Small intestine (tissue), 16 donors: ENCODE results near the gene TXNDC12. TPM values are rescaled to one million over a fixed set of nuclear protein-coding genes. Genes with fewer than 3 reads are reported as not detected.
"Not testable (repeated sequence)": the region's sequence is repeated elsewhere in the genome, so short reads cannot be mapped to it uniquely, and the experiment has no call there.

Source experiments
- DNase-seq, 2 donors: peaks; one replicate each; pipeline versions ENCODE4 v3.0.0 to v3.0.0-alpha.2; 2013
- FAIRE-seq: peaks from 2 replicates; lab custom pipeline; 2012; peaks lifted over from hg19 to GRCh38; lab: Jason Lieb, UNC
- H3K27ac ChIP-seq, 3 donors: one replicate each; pipeline ENCODE4 v1.5.1; 2013; ENCODE audit warnings: low read length in 2 of 3, mild to moderate bottlenecking in 2 of 3, control low read depth in 1 of 3, inconsistent platforms in 1 of 3, low read depth in 1 of 3, moderate library complexity in 1 of 3
- H3K27me3 ChIP-seq, 3 donors: one replicate each; pipeline ENCODE4 v1.6.1; 2013; ENCODE audit warnings: low read length in 3 of 3, inconsistent platforms in 1 of 3; ENCODE audit not compliant: control insufficient read depth in 3 of 3, insufficient read depth in 3 of 3
- H3K36me3 ChIP-seq, 3 donors: one replicate each; pipeline ENCODE4 v1.6.1; 2013; ENCODE audit warnings: low read length in 3 of 3, inconsistent platforms in 1 of 3, low read depth in 1 of 3, mild to moderate bottlenecking in 1 of 3, moderate library complexity in 1 of 3; ENCODE audit not compliant: control insufficient read depth in 3 of 3, insufficient read depth in 2 of 3
- H3K4me1 ChIP-seq, 3 donors: one replicate each; pipeline ENCODE4 v1.6.1; 2013; ENCODE audit warnings: low read length in 2 of 3, inconsistent platforms in 1 of 3, low read depth in 1 of 3, mild to moderate bottlenecking in 1 of 3, moderate library complexity in 1 of 3; ENCODE audit not compliant: control insufficient read depth in 3 of 3, insufficient read depth in 2 of 3
- H3K4me3 ChIP-seq, 3 donors: one replicate each; pipeline ENCODE4 v1.5.1; 2013; ENCODE audit warnings: low read length in 3 of 3, control low read depth in 1 of 3, inconsistent platforms in 1 of 3, low read depth in 1 of 3, mild to moderate bottlenecking in 1 of 3, moderate library complexity in 1 of 3
- H3K9me3 ChIP-seq, 2 donors: one replicate each; pipeline ENCODE4 v1.6.1; 2013; ENCODE audit warnings: low read depth in 1 of 2, low read length in 1 of 2; ENCODE audit not compliant: control insufficient read depth in 2 of 2, insufficient read depth in 1 of 2
- WGBS, 3 donors: extraction: QIAGEN DNeasy Blood & Tissue Kit; methylation state at CpG; one replicate each; pipeline ENCODE4 v1.1.7; 2013; 5-methylcytosine and 5-hydroxymethylcytosine counted together
- long read RNA-seq, 10 donors: transcript quantifications; one replicate each; lab custom pipeline, GENCODE V29; 2026
- polyA plus RNA-seq, 4 donors: library from polyadenylated mRNA; stranded (reverse) in 3 of 4; unstranded in 1 of 4; fragments of 200-250 nt in 3 of 4; fragments of 120-200 nt in 1 of 4; gene quantifications; one replicate each; pipeline versions ENCODE4 v1.2.1 to v1.2.3, GENCODE V29; 2013
- donor health status: healthy with polysubstance abuse.
- donor health status: control.
- donor health status: control.
- donor health status: Bipolar disorder and iron deficiency.
- donor health status: healthy.

TXNDC12 gene
- 10 to 100 TPM in 3 of 4 donors, 1 to 10 TPM in 1; 8.9 to 49.2 (median 27.5) TPM for polyA plus RNA-seq
- long read RNA-seq, donor 1 = 0 reads
- long read RNA-seq, donor 2, transcript TXNDC12-201 (7 exons, 2,396 nt) = major isoform, 24 of 29 reads
- long read RNA-seq, donor 2, partial matches to known transcripts = 5 of 29 reads
- long read RNA-seq, donor 2, other reads (novel, unspliced or antisense) = 0 of 29 reads
- long read RNA-seq, donor 3, transcript TXNDC12-201 (7 exons, 2,396 nt) = major isoform, 25 of 37 reads
- long read RNA-seq, donor 3, partial matches to known transcripts = 12 of 37 reads
- long read RNA-seq, donor 3, other reads (novel, unspliced or antisense) = 0 of 37 reads
- long read RNA-seq, donor 4 = 0 reads
- long read RNA-seq, donor 5, transcript TXNDC12-201 (7 exons, 2,396 nt) = major isoform, 6 of 20 reads
- long read RNA-seq, donor 5, partial matches to known transcripts = 14 of 20 reads
- long read RNA-seq, donor 5, other reads (novel, unspliced or antisense) = 0 of 20 reads
- long read RNA-seq, donor 6, transcript TXNDC12-201 (7 exons, 2,396 nt) = major isoform, 38 of 84 reads
- long read RNA-seq, donor 6, partial matches to known transcripts = 20 of 84 reads
- long read RNA-seq, donor 6, other reads (novel, unspliced or antisense) = 26 of 84 reads
- long read RNA-seq, donor 7 = 0 reads
- long read RNA-seq, donor 8, partial matches to known transcripts = 0 of 3 reads
- long read RNA-seq, donor 8, other reads (novel, unspliced or antisense) = 0 of 3 reads
- long read RNA-seq, donor 9, transcript TXNDC12-201 (7 exons, 2,396 nt) = major isoform, 9 of 9 reads
- long read RNA-seq, donor 9, partial matches to known transcripts = 0 of 9 reads
- long read RNA-seq, donor 9, other reads (novel, unspliced or antisense) = 0 of 9 reads
- long read RNA-seq, donor 10, transcript TXNDC12-201 (7 exons, 2,396 nt) = major isoform, 58 of 58 reads
- long read RNA-seq, donor 10, partial matches to known transcripts = 0 of 58 reads
- long read RNA-seq, donor 10, other reads (novel, unspliced or antisense) = 0 of 58 reads

DNA sequence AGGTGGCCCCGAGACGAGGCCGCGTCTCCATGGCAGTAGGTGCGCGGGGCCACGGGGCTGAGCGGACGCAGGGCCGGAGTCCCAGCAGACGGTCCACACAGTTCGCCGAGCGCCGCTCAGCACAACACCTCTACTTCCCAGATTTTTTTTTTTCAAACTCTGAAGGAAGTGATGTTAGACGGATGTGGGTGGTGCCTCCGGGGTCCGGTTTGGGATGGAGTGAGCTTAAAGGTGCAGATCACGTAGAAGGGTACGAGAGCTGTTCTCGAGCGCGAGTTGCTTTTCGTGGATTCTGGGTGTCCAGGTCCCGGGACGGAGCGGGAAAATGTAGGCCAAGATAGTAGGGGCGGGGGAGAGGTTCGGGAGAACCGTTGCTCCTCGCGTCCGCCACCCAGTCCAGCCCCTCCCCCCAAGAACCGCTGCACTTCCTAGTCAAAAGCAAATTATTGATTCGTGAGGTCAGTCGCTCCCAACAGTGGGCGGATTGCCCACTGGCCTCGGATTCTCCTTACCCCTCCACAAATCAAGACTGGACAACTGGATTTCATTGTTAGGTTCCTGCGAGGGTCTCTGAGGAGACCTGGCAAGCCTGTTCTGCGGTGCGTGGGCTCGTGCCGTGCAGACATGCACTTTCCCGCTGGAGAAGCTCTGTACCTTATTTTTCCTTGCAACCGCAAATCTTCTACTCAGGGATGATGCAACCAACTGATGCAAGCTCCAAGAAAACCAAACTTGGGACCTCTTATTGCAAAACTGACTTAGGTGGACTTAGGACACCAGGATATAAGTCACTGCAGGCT, at the start of gene TXNDC12:
Gene TXNDC12, minus strand, starts transcription at position 126 of the 800 bp plus-strand sequence. Its CDS starts 95 bp downstream, at position 31.
- Histone ChIP-seq H3K9me3 (no peaks in the 10 kb centered on the region), H3K4me1 (peaks cover 2 to 17% (median 8%) of the 10 kb centered on the region in 3 donors), H3K27ac (peak within 1 kb of the TSS; percentile 81 to 89 (median 83)), H3K36me3 (peaks cover 0 to 6% (median 0%) of the 10 kb centered on the region in 3 donors), H3K4me3 (peak within 1 kb of the TSS; percentile 65 to 96 (median 93)), H3K27me3 (no peaks in the 10 kb centered on the region)
- FAIRE-seq (no peak), DNase-seq (peak; percentile 95)
- 0 to 1% (median 1%) methylated on average over 38 to 45 of the region's 45 CpGs for WGBS, 3 donors

DNA sequence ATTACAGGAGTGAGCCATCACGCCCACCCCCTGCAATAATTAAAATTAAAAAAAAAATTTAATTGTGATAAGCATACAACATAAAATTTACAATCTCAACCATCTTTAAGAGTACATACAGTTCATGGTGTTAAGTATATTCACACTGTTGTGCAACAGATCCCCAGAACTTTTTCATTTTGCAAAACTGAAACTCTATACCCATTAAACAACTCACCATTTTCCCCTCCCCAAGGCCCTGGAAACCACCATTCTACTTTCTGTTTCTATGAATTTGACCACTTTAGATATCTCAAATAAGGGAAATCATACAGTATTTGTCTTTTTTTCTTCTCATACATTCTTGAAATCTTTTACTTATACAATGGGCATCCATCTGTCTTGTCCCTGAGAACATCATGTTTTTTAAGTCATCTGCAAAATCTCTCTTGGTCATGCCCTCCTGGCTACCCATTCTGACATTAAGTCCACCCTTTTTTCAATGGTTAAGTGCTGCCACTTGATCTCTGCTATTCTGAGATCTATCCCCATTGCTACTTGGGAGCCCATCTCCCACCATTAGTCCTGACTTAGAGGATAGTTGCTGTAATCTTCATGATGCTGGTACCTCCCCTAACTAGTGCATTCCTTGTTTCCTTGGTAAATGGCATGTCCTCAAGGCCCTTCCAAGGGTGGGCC, 47.5 kb upstream of the TXNDC12 start:
- WGBS, 3 donors = 80 to 100% (median 95%) methylated on average over 1 of the region's 1 CpG
- FAIRE-seq (no peak), DNase-seq (no peak)
- Histone ChIP-seq H3K4me3 (no peak overlapping the region), H3K4me1 (no peaks in the 10 kb centered on the region), H3K27ac (no peak overlapping the region), H3K27me3 (peaks cover 0 to 2% (median 0%) of the 10 kb centered on the region in 3 donors), H3K9me3 (no peaks in the 10 kb centered on the region), H3K36me3 (no peaks in the 10 kb centered on the region)

DNA sequence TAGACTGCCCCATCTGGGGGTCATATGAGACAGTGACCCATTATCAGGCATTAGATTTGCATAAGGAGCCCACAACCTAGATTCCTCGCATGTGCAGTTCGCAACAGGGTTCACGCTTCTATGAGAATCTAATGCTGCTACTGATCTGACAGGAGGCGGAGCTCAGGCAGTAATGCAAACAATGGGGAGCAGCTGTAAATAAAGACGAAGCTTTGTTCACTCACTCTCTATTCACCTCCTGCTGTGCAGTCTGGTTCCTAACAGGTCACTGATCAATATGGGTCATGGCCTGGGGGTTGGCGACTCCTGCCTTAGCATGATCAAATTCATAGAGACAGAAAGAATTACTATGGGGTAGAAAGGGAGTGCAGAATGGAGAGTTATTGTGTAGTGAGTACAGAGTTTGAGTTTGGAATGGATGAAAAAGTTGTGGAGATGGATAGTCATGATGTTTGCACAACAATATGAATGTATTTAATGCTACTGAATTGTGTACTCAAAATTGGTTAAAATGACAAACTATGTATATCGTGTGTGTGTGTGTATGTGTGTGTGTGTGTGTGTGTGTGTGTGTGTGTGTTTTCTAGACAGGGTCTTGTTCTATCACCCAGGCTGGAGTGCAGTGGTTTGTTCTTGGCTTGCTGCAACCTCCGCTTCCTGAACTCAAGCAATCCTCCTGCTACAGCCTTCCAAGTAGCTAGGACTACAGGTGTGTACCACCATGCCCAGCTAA, 43.3 kb upstream of the TXNDC12 start:
- FAIRE-seq (no peak), DNase-seq (no peak)
- WGBS, 3 donors = 29 to 50% (median 36%) methylated on average over 8 of the region's 8 CpGs

DNA sequence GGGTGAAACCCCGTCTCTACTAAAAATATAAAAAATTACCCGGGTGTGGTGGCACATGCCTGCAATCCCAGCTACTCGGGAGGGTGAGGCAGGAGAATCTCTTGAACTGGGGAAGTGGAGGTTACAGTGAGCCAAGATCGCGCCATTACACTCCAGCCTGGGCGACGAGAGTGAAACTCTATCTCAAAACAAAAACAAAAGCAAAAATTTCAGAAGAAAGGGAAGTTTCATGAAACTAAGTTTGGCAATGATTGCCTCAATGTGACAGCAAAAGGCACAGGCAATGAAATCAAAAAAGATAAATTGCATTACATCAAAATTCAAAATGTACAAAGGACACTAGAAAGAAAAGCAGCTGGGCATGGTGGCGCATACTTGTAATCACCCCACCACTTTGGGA, 41.2 kb upstream of the TXNDC12 start:
- Histone ChIP-seq H3K27ac (no peak overlapping the region), H3K4me1 (no peaks in the 10 kb centered on the region), H3K27me3 (peaks cover 0 to 2% (median 0%) of the 10 kb centered on the region in 3 donors), H3K4me3 (no peak overlapping the region), H3K36me3 (peaks cover 0 to 7% (median 0%) of the 10 kb centered on the region in 3 donors), H3K9me3 (no peaks in the 10 kb centered on the region)
- no peak for DNase-seq
- WGBS, 3 donors = 54 to 66% (median 55%) methylated on average over 8 of the region's 8 CpGs
- no peak for FAIRE-seq

More for the DNA sequence above, 43.3 kb upstream of the TXNDC12 start:
- no peak overlapping the region for H3K4me3 ChIP-seq
- peaks cover 0 to 2% (median 0%) of the 10 kb centered on the region in 3 donors for H3K27me3 ChIP-seq
- no peaks in the 10 kb centered on the region for H3K9me3 ChIP-seq
- H3K4me1 ChIP-seq = no peaks in the 10 kb centered on the region
- no peaks in the 10 kb centered on the region for H3K36me3 ChIP-seq
- H3K27ac ChIP-seq = no peak overlapping the region

DNA sequence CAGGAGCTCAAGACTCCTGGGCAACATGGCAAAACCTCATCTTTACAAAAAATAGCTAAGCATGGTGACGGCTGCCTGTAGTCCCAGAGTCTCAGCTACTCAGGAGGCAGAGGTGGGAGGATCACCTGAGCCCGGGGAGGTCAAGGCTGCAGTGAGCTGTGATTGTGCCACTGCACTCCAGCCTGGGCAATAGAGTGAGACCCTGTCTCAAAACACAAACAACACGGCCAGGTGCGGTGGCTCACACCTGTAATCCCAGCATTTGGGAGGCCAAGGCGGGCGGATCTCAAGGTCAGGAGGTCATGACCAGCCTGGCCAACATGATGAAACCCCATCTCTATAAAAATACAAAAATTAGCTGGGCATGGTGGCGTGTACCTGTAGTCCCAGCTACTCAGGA, 39.3 kb upstream of the TXNDC12 start:
- not testable (repeated sequence) for H3K9me3 ChIP-seq, FAIRE-seq, DNase-seq, H3K36me3 ChIP-seq, H3K4me3 ChIP-seq, H3K27ac ChIP-seq, H3K4me1 ChIP-seq, H3K27me3 ChIP-seq
- WGBS, 3 donors = 80 to 91% (median 87%) methylated on average over 7 of the region's 7 CpGs

DNA sequence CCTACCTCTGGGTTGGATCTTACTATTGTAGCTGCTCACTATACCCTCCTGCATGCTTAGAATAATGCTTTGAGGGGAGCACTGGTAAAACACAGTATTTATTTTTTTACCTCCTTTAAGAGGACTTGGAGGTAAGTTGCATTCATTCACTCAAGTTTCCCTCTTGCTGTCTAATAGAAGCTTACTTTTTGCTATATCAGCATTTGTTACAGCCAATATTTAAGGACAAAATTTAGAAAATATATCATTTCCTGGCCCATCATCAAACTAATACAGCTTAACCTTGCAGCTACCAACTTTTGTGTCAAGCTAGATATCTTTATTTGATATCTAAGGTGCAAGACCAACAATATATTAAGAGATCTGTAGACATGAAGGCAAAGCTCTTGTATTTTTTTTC, 32.9 kb upstream of the TXNDC12 start:
- H3K27me3 ChIP-seq, H3K4me3 ChIP-seq, H3K9me3 ChIP-seq, H3K4me1 ChIP-seq, H3K27ac ChIP-seq, DNase-seq, FAIRE-seq: not testable (repeated sequence)
- H3K36me3 ChIP-seq = peaks cover 2 to 26% (median 2%) of the 10 kb centered on the region in 3 donors

DNA sequence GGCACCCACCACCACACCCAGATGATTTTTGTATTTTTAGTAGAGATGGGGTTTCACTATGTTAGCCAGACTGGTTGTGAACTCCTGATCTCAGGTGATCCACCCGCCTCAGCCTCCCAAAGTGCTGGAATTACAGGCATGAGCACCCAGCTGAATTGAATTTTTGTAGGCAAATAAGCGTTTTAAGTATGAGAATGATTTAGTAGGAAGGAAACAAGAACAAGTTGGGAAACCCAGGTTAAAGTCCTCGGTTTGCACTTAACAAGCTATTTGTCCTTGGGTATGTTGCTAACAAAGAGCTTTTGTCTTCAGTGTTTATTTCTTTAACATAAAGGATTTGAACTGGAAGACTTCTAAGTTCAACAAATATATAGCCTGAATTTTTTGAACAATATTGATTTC, 25.0 kb upstream of the TXNDC12 start:
- Histone ChIP-seq H3K36me3 (peaks cover 2 to 34% (median 6%) of the 10 kb centered on the region in 3 donors), H3K27me3 (no peaks in the 10 kb centered on the region), H3K9me3 (no peaks in the 10 kb centered on the region), H3K27ac (no peak overlapping the region), H3K4me3 (no peak overlapping the region), H3K4me1 (no peaks in the 10 kb centered on the region)
- DNase-seq (peak; percentile 70 to 87), FAIRE-seq (no peak)
- 24 to 60% (median 38%) methylated on average over 3 of the region's 3 CpGs for WGBS, 3 donors
